Fibroblast of upper back skin (primary cell): ENCODE results near the gene PAK1IP1.
"Not testable (repeated sequence)": the region's sequence is repeated elsewhere in the genome, so short reads cannot be mapped to it uniquely, and the experiment has no call there.

Experiments
- DNase-seq: peaks from one replicate; pipeline ENCODE4 v3.0.0-alpha.2; 2013

PAK1IP1 gene

DNA sequence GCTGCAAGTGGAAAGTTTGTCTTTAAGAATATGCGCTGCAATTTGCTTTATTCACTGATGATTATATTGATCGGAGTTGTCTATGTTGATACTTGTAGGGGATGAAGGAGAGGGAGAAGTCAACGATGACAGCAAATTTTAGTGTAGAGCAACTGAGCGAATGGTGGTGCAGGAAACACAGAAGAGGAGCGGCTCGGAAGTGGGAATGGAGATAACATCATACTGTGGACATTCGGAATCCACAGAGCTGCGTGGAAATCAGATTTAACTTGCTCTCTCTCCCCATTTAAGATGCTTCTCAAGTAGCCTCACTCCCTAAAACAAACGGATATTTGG lies 52.1 kb downstream of the PAK1IP1 start:
- no peak for DNase-seq

DNA sequence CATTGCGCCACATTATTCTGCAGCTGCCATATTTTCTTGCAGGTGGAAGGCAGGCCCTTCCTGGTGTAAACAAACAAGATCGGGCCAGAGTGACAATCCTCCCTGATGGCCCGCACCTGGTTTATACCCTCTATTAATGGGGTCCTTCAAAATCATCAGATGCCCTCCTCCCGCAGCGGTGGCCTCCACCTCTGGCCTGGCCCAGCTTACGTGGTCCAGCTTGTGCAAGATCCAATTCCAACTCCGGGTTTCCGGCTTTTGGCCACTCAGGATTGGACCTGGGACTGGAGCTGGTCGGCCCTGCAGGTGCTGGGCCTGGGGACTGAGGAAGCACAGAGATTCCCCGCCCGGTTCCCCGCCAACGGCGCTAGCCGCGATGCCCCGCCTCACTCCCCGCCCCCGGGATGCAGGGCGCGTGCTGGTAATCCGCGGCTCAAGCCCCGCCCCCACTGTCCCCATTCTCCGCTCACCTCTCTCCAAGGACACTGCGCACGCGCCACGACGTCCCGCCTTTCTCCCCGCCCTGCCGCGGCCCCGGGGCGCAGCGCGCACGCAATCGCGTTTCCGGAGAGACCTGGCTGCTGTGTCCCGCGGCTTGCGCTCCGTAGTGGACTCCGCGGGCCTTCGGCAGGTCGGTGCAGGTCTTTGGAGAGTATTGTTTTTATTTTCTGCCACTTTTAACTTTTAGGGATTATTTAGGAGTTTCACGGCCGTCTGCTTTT lies 52.6 kb downstream of the PAK1IP1 start, which contains the start of gene TMEM14B:
TMEM14B (plus strand) TSS at position 555 of the 722 bp plus-strand sequence. CDS start 1,441 bp downstream, outside the sequence.
- peak; percentile 95 for DNase-seq

DNA sequence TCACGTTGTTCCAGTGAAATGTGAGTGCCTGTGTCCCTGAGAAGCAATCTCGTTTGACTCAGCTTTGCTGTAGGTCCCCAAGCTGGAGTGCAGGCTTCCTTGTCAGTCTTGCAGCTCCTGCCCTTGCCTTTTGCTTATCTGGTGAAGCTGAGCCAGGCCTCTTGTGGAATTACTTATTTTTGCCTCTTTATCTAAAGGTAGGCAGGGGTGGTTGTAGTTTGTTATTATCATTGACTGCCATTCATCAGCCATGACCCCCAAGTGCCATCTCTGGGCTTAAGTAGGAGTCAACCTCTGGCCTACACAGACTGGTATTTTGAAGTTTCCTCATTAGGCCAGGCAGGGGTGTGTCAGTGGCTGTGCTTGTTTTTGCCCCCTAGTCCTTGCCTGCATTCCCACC lies 55.0 kb downstream of the PAK1IP1 start:
- DNase-seq: no peak

DNA sequence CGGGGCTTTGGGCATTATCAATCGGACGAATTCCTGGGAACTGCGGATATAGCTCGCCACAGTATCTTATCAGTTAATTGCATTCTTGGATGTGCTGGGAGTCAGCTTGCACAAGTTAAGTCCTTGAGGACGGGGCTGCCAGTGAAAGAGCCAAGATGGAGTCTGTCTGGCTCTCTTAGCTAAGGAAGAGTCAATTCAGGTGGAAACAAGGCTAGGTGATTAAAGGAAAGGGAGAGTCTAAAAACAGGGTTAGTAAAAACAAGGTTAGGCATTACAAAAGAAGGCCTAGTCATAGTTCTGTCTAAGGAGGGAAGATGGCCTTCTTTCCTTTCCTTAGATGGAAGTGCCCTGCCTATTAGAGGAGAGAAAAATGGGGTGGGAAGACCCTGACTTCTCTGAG lies 55.8 kb downstream of the PAK1IP1 start:
- not testable (repeated sequence) for DNase-seq

DNA sequence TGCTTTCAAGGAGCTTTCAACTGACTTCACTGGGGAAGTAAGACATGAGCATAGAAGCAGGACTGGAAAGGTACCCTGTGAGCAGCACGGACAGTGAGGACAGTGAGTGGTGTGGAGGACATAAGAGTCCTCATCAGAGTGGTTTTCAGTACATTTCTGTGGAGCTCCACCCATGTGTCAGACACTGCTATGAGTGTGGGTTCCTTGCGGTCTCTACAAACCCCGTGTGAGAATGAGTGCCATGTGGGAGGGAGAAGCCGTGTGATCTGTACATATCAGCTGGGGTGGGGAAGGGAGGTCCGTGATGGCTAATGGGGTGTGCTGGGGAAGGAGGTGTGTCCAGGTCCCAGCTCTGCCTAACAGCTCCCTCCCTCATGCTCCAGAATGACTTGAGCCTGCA lies 57.0 kb downstream of the PAK1IP1 start:
- DNase-seq: not testable (repeated sequence)

DNA sequence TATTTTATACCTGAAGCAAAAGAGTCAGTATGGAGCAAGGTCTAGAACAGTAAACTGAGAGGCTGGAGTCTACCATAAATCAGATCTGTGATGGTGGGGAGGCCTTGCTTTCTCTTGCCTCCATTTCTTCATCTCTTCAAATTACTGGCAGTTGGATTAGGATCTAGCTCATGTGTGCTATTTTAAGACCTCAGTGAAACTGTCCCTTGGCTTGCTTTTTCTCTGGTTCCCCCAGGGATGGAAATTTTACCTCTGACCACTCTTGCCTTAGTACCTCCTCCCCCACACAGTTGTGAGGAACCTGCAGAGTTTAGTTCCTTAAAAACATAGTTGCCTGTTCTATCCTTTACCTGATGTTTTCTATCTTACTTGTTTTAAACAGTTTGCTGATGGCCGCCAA lies 61.3 kb downstream of the PAK1IP1 start:
- no peak for DNase-seq
